HepG2 (cell line): Measurements from ENCODE around the gene RAN. TPM values are rescaled to one million over a fixed set of nuclear protein-coding genes. Genes with fewer than 3 reads are reported as not detected.

Experiments used
- ATF7-NPFF ChIP-seq: sonication (generic); formaldehyde crosslinking; IDR thresholded peaks from 2 replicates; pipeline ENCODE4 v1.8.1; 2023; ENCODE audit warnings: mild to moderate bottlenecking, low read depth, missing genetic modification reagents, moderate library complexity
- CERS6 ChIP-seq: sonication (generic); formaldehyde crosslinking; IDR thresholded peaks from 2 replicates; pipeline ENCODE4 v1.5.0; 2020; ENCODE audit warnings: missing genetic modification reagents
- FOXA1 ChIP-seq, 2 experiments: fragments of 450-650 bp in 1 of 2; sonication (generic) in 1 of 2; formaldehyde crosslinking in 1 of 2; IDR thresholded peaks; 2 replicates each; pipeline versions ENCODE4 v1.4.0 to v1.6.1; 2016 to 2020; ENCODE audit warnings: missing genetic modification reagents in 1 of 2
- FUBP1 ChIP-seq: sonication (generic); formaldehyde crosslinking; IDR thresholded peaks from 2 replicates; pipeline ENCODE4 v1.5.1; 2020; ENCODE audit warnings: missing genetic modification reagents, mild to moderate bottlenecking, borderline replicate concordance
- MED13 ChIP-seq: sonication (generic); formaldehyde crosslinking; IDR thresholded peaks from 2 replicates; pipeline ENCODE4 v1.5.0; 2020; ENCODE audit warnings: missing genetic modification reagents
- MTA3 ChIP-seq: sonication (generic); formaldehyde crosslinking; IDR thresholded peaks from 2 replicates; pipeline ENCODE4 v1.4.0; 2020; ENCODE audit warnings: missing genetic modification reagents
- NFRKB ChIP-seq: fragments of 450-650 bp; IDR thresholded peaks from 2 replicates; pipeline ENCODE4 v1.6.1; 2017
- PTBP1 ChIP-seq: fragments of 200-400 bp; formaldehyde crosslinking; IDR thresholded peaks from 2 replicates; pipeline ENCODE4 v1.6.1; 2018; ENCODE audit warnings: low read length, low read depth; ENCODE audit not compliant: poor library complexity, severe bottlenecking
- RCOR2 ChIP-seq: IDR thresholded peaks from 2 replicates; pipeline ENCODE4 v1.6.1; 2016; ENCODE audit warnings: missing biosample characterization, missing genetic modification reagents
- SNAI1 ChIP-seq: sonication (generic); formaldehyde crosslinking; IDR thresholded peaks from 2 replicates; pipeline ENCODE4 v1.5.0; 2020; ENCODE audit warnings: mild to moderate bottlenecking, missing genetic modification reagents, borderline replicate concordance
- ZFX ChIP-seq: sonication (generic); formaldehyde crosslinking; IDR thresholded peaks from 2 replicates; pipeline ENCODE4 v1.4.0; 2020; ENCODE audit warnings: mild to moderate bottlenecking, low read depth, missing genetic modification reagents, moderate library complexity
- ZHX1 ChIP-seq: sonication (generic); formaldehyde crosslinking; IDR thresholded peaks from 2 replicates; pipeline ENCODE4 v1.8.1; 2022; ENCODE audit warnings: low read depth, mild to moderate bottlenecking, missing genetic modification reagents
- ZNF225 ChIP-seq: sonication (generic); formaldehyde crosslinking; IDR thresholded peaks from 2 replicates; pipeline ENCODE4 v1.4.0; 2020; ENCODE audit warnings: mild to moderate bottlenecking, missing genetic modification reagents
- ZNF281 ChIP-seq: sonication (generic); formaldehyde crosslinking; IDR thresholded peaks from 2 replicates; pipeline ENCODE4 v1.4.0; 2020; ENCODE audit warnings: missing genetic modification reagents, borderline replicate concordance
- ZSCAN20 ChIP-seq: sonication (generic); formaldehyde crosslinking; IDR thresholded peaks from 2 replicates; pipeline ENCODE4 v1.4.0; 2020; ENCODE audit warnings: missing genetic modification reagents, mild to moderate bottlenecking, borderline replicate concordance
- polyA plus RNA-seq, 8 experiments: library from polyadenylated mRNA; depleted of rRNA in 3 of 8; stranded (reverse) in 7 of 8; unstranded in 1 of 8; fragments of >200 nt; fragmentation: Illumina TruSeq in 4 of 8; extraction: Trizol in 4 of 8; gene quantifications; 2 replicates each; pipeline versions ENCODE4 v1.2.1 to v1.2.3, GENCODE V29; 2011 to 2016; ENCODE audit warnings: low read depth in 4 of 8, missing spikeins in 1 of 8, mixed read lengths in 1 of 8; ENCODE audit not compliant: insufficient read depth in 1 of 8
- total RNA-seq, 5 experiments: library from RNA; depleted of rRNA; stranded (reverse); fragments of >200 nt; fragmentation: Illumina TruSeq; extraction: Trizol; gene quantifications; 2 replicates each; pipeline ENCODE4 v1.2.3, GENCODE V29; 2016; ENCODE audit warnings: low read depth in 1 of 5
- TF ChIP-seq, protein P1 (sequence below): sonication (generic); formaldehyde crosslinking; IDR thresholded peaks from 2 replicates; pipeline ENCODE4 v1.9.0; 2021; ENCODE audit warnings: missing genetic modification reagents, mild to moderate bottlenecking, borderline replicate concordance

RAN gene
- total and polyA plus RNA-seq, 2 of the 13 experiments (the other 11 are each of a cell fraction or from before 2014, with no cell fraction given) = 1,335 to 1,630 TPM

DNA sequence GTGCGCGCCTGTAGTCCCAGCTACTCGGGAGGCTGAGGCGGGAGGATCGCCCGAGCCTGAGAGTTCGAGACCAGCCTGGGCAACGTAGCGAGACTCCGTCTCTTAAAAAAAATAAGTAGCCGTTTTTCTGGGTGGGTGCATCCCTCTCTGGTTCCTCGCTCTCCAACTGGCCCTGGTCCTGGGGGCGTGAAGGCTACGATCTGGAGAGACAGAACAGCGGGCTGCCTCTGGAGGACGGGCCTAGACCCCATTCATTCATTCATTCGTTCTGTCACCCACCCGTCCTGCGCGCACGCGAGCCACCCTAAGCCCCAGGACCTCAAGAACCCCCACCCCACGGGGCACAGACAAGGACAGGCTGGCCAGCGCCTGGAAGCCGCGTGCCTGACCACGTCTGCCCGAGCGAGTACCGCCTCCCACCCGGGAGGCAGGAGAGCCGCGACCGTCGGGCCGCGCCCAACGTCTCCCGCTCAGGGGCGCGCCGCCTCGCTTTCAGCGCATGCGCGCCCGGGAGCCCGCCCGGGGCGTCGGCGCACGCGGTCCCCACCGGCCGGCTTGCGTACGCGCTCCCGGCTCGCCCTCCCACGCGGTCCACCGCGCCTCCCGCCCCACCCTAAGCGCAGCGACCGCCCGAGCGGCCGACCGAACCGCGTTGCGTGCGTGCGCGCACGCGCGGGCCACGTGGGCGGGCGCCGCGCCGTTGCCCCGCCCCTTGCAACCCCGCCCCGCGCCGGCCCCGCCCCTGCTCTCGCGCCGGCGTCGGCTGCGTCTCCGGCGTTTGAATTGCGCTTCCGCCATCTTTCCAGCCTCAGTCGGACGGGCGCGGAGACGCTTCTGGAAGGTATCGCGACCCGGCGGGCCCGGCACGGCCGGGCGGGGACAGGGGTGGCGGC, at the start of gene RAN (continued):
- no peak for TF ChIP-seq FUBP1 (CRISPR knock-in tag)
- peak; percentile 80 for TF ChIP-seq MED13
- no peak for TF ChIP-seq MTA3 (CRISPR knock-in tag)
- TF ChIP-seq SNAI1 (CRISPR knock-in tag) = no peak
- no peak for TF ChIP-seq RCOR2
- no peak for TF ChIP-seq PTBP1
- peak; percentile 65; the same call in 1 of the 2 replicates for TF ChIP-seq ZSCAN20
- 0 out of 2 replicates have a peak, but pooled peaks have one; percentile 72 for TF ChIP-seq ATF7-NPFF (CRISPR knock-in tag)
- TF ChIP-seq NFRKB = no peak
- no peak for TF ChIP-seq FOXA1 (IDR thresholded peaks at IDR 0.05)
- no peak for TF ChIP-seq FOXA1 (CRISPR knock-in tag; IDR thresholded peaks at IDR 0.05)
- TF ChIP-seq ZNF225 = no peak
- TF ChIP-seq, protein P1, sequence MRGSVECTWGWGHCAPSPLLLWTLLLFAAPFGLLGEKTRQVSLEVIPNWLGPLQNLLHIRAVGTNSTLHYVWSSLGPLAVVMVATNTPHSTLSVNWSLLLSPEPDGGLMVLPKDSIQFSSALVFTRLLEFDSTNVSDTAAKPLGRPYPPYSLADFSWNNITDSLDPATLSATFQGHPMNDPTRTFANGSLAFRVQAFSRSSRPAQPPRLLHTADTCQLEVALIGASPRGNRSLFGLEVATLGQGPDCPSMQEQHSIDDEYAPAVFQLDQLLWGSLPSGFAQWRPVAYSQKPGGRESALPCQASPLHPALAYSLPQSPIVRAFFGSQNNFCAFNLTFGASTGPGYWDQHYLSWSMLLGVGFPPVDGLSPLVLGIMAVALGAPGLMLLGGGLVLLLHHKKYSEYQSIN (CRISPR knock-in tag) = no peak
- TF ChIP-seq ZHX1 = no peak
- no peak for TF ChIP-seq ZNF281 (CRISPR knock-in tag)
- TF ChIP-seq CERS6 = no peak
- peak; percentile 40 for TF ChIP-seq ZFX (CRISPR knock-in tag)
